Measurements from ENCODE around the gene FOSL1.

The FOSL1 gene

DNA sequence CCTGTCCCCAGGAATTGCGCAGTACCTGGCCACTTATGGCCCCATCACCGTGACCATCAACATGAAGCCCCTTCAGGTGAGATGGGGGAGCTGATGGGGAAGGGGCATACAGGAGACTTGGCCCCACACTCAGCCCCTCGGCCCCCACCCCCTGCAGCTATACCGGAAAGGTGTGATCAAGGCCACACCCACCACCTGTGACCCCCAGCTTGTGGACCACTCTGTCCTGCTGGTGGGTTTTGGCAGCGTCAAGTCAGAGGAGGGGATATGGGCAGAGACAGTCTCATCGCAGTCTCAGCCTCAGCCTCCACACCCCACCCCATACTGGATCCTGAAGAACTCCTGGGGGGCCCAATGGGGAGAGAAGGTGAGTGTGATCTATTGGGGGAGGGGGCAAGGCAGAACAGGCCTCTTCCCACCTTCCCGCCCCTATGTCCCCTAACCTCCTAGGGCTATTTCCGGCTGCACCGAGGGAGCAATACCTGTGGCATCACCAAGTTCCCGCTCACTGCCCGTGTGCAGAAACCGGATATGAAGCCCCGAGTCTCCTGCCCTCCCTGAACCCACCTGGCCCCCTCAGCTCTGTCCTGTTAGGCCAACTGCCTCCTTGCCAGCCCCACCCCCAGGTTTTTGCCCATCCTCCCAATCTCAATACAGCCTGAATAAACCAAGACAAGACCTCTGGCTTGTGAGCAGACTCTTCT, 17.0 kb downstream of the FOSL1 start:
- in situ Hi-C loops (cut with MboI; ENCODE audit: low sequenced_read_pairs), result no loop called here

DNA sequence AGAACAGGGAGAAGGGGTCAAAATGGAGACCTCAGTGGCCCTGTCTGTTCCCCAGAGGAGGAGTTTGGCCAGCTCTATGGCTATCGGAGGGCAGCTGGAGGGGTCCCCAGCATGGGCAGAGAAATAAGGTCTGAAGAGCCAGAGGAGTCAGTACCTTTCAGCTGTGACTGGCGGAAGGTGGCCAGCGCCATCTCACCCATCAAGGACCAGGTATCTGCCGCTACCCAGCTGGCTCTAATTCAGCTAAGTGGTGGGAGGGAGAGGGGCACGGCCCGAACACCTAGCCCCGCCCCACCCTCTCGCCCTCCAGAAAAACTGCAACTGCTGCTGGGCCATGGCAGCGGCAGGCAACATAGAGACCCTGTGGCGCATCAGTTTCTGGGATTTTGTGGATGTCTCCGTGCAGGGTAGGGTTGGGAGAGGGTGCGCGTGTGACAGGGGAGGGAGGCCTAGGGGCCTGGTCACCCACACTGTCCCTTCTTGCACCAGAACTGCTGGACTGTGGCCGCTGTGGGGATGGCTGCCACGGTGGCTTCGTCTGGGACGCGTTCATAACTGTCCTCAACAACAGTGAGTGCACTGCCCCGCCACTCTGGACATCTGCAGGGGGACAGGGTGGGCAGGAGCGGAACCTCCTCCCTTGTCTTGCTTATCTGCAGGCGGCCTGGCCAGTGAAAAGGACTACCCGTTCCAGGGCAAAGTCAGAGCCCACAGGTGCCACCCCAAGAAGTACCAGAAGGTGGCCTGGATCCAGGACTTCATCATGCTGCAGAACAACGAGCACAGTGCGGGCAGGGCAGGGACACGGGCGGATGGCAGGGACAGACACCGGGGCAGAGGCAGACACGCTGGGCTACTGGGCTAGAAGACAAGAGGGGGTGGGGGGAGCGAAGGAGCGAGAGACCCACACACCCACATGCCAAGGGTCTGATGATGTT, 17.8 kb downstream of the FOSL1 start:
- in situ Hi-C loops (cut with MboI; ENCODE audit: low sequenced_read_pairs), result no loop called here

DNA sequence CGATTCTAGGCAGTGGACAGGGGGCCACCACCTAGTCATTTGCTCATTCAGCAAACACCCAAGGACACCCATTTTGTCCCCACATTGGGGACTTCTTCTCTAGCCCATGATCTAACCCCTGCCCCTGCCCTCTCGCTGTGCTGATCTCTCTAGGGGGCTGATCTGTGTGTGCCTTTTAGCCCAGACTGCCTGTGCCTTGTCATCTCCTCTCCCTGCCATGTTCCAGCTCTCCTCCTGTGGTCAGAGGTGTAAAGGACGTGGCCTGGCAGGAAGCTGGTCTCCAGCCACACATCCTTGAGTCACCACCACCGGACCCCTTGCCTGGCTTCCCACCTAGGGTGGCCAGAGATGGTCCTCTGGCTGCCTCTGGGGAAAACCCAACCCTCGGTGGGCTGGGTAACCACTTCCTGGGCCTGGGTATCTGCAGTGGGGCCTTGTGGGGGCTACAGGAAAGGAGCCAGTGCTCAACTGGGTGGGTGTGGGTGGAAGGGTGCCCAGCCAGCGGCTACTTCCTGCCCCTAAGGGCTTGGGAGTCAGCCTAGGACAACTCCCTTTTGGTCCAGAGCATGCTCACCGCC, 19.3 kb downstream of the FOSL1 start:
- in situ Hi-C loops (cut with MboI; ENCODE audit: low sequenced_read_pairs), result no loop called here

DNA sequence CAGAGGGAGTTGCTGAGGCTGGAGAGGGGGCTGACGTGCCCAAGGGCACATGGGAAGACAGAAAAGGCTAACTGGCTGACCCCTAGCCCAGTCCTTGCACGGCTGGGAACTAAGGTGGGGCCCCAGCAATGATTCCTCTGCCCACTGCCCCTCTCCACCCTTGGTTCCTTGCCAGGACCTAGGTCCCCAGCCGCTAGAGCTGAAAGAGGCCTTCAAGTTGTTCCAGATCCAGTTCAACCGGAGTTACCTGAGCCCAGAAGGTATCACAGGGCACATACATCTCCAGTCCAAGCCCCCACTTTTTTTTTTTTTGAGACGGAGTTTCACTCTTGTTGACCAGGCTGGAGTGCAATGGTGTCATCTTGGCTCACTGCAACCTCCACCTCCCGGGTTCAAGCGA, 20.2 kb downstream of the FOSL1 start:
- in situ Hi-C loops (cut with MboI; ENCODE audit: low sequenced_read_pairs), result no loop called here

DNA sequence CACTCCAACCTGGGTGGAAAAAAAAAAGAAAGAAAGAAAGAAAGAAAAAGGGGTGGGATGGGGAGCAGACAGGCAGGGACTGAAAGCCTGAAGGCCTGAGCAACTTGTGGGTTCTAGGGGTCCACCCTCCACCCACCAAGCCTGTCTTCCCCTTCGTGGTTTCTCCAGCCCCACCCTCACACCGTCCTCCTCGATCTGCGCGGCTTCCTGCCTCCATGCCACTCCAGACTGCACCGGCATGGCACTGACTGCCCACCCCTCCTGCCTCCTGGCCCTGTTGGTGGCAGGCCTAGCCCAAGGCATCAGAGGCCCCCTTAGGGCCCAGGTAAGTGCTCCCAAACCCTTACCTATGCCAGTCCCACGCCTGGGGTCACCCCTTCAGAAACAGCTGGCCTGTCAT, 20.6 kb downstream of the FOSL1 start, which contains the start of gene CTSW:
Gene CTSW (plus strand): TSS at position 221 of the 400 bp plus-strand sequence. CDS start 18 bp downstream, at position 239.
- in situ Hi-C loops (cut with MboI; ENCODE audit: low sequenced_read_pairs), result no loop called here

DNA sequence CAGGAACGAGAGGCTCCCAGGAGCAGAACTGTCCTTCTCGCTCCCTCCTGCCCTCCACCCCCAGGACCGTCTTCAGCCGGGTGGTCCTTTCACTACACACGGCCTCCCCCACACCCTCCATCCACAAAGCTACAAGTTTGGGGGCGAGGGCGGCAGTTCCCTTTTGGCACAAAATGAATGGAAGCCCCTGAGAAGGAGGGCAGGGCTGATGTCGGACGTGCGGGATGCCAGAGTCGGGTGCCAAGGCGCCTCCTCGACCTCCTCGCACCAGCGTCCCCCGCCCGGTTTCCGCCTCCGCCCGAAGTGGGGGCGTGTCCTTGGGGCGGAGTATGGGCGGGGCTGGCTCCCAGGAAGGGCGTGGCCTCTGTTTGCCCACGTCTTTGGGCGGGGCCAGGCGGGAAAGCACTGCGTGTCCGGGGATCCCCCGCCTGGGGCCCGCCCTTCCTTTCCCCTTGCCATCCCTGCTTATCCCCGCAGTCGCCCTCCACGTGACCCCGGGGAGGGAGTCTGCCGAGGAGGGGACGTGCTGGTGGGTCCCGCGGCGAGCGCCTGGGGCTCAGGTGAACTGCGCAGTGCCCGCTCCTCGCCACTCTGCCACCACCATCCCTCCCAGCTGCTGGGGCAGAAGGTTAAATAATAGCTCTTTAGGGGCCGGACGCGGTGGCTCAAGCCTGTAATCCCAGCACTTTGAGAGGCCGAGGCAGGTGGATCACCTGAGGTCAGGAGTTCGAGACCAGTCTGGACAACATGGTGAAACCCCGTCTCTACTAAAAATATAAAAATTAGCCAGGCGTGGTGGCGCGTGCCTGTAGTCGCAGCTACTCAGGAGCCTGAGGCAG, 26.7 kb downstream of the FOSL1 start:
- in situ Hi-C loops (cut with MboI; ENCODE audit: low sequenced_read_pairs), result no loop called here

DNA sequence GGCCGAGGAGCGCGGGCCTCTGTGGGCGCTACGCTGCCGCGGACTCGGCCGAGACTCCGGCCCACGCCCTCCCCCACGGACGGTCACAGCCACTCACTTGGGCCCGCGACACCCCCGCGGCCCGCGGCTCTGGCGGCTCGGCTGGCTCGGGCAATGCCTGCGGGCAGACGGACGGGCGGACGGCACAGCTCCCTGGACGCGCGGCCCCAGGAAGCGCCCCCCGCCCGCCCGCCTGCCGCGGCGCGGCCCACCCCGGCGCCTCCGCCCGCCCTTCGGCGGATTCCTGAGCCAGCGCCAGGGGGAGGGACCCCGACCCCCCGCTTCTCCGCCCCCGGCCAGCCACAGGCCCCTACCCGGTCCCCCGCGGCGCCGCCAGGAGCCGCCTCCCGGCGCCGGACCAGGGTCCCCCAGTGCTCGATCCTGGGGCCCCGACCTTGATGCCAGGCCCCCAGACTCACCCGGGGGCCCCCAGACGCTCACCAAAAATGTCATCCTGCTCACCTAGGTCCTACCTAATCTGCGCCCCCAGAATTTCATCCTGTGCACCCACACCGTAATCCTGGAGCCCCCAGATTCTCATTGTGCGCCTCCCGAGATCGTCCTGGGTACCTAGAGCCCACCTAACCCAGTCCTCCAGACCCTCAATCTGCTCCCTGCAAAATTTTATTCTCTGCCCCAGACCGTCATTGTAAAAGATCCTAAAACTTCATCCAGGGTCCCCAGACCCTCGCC, 27.4 kb downstream of the FOSL1 start, which contains the start of gene EFEMP2:
Gene EFEMP2 (minus strand): TSS at position 215 of the 732 bp plus-strand sequence. CDS start 446 bp downstream, outside the sequence.
- in situ Hi-C loops (cut with MboI; ENCODE audit: low sequenced_read_pairs), result no loop called here

DNA sequence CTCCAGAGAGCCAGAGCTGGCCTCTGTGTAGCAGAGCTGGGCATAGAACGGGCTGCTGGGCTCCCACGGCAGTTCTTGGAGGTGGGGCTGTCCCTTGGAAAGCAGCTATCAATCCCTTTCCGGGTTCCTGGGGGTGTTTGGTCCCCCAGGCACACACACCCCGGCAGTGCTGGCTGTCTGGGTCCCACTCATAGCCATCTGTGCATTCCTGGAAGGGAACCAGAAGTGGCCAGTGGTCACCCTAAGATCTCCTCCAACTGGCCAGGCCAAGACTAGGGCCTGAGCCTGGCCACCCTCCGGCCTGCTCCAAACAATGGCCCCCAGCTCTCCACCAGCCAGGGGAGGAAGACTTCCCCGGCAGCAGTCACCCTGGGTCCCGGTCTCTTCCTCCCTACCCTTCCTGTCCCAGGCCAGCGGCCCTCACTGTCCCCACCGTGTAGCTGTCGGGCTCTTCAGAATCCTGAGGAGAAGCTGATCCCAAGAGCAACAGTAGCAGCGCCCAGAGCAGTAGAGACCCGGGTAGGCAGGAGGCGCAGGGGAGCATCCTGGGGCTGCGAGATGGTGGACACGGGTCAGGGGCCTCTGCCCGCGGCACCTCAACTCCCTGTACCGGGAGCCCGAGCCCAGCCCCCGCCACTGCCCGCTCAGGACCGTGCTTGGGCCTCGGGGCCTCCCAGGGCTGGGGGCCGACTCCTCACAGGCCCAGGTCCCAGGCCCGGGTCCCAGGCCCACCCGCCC, 28.2 kb downstream of the FOSL1 start:
- in situ Hi-C loops (cut with MboI; ENCODE audit: low sequenced_read_pairs), result no loop called here

DNA sequence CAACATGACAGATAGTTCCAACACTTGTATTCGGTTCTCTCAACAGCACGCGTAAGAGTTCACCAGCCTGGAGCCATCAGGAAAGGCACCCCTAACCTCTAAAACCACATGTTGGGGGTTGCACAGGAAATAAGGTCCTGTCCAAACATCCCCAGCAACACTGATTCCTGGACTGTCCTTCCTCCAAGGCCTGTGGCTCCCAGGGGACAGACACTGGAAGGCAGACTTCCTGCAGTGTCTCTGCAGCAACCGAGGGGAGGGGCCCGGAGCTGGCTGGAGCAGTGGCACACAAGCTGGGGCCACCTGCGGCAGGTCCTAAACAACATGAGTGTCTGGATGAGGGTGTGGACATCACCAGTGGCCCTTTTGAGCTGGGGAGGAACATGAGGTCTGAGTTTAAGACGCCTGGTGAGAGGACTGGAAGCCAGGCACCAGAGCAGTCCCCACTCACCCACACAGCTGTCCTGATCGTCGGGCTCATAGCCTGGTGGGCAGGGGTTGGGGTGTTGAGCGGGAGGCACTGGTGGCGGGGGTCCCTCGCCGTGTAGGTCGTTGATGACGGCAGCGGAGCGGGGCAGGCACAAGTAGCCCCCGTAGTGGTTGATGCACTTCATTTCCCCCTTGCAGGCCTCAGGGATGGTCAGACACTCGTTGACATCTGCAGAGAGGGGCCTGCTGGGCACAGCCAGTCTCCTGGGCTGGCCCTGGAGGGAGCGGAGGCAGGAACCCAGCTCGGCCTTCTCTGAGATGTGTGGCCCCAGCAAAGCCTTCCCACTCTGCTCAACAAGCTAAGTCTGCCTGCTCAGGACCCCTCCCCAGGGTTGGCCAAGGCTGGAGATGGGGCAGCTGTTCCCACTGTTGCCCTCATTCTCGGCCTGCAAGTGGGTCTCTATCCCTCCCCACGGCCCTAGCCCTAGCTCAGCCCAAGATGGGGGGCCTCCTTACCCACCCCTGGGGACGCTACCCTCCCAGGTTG, 29.2 kb downstream of the FOSL1 start:
- in situ Hi-C loops (cut with MboI; ENCODE audit: low sequenced_read_pairs), result no loop called here

DNA sequence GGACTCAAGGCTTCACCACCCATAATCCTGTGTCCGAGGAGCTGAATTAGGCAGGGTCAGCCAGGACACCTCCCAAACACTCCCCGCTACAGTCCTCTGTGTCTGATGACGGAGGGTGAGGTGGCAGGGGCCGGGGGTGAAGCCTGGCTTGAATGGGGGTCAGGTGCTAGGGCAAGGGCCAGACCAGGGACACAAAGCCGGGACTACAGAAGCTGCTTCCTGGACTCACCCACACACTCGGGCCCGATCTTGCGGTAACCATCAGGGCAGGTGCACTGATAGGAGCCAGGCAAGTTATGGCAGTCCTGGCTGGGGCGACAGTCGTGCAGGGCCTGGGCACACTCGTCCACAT, 29.9 kb downstream of the FOSL1 start:
- in situ Hi-C loops (cut with MboI; ENCODE audit: low sequenced_read_pairs), result no loop called here

DNA sequence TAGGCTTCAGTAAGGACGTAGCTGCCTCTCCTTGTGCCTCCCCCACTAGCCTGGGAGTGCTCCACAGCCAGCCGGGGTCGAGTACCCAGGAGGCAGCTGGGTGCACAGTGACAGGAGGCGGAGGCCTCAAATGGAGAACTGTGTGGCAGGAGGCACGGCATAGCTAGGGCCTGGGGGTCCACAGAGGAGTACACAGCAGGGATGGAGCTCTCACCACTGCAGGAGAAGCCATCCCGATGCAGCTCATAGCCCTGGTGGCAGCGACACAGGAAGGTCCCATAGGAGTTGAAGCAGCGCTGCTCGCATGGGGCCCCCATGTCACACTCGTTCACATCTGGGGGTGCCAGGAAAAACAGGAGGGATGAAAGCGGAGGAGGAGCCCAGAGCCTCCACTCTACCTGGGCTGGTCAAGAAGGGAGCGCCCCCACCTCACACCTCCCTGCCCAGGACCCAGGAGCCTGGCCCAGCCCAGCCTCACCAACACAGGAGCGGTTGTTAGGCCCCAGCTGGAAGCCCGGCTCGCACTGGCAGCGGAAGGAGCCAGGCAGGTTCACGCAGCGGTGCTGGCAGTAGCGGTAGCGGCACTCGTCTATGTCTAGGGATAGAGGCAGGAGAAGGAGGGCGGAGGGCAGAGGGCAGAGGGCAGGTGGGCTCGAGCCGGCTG, 30.4 kb downstream of the FOSL1 start:
- in situ Hi-C loops (cut with MboI; ENCODE audit: low sequenced_read_pairs), result no loop called here

DNA sequence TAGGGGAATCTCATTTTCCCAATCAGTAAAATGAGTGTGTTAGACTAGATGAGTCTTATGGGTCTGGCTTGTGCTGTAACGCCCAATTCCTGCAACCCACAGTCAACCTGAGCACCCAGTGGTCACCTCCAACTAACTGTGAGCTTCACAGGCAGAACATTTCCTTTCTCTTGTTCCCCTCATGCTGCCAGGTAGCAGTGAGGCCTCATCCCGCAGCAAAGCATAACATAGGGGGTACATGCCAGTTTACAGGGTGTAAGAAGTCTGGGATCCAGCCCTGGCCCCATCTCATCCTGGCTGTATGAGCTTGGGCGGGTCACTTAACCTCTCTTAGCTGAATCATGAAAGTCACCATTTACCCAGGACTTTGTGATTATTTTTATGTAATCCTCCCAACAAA, 31.3 kb downstream of the FOSL1 start:
- in situ Hi-C loops (cut with MboI; ENCODE audit: low sequenced_read_pairs), result no loop called here

DNA sequence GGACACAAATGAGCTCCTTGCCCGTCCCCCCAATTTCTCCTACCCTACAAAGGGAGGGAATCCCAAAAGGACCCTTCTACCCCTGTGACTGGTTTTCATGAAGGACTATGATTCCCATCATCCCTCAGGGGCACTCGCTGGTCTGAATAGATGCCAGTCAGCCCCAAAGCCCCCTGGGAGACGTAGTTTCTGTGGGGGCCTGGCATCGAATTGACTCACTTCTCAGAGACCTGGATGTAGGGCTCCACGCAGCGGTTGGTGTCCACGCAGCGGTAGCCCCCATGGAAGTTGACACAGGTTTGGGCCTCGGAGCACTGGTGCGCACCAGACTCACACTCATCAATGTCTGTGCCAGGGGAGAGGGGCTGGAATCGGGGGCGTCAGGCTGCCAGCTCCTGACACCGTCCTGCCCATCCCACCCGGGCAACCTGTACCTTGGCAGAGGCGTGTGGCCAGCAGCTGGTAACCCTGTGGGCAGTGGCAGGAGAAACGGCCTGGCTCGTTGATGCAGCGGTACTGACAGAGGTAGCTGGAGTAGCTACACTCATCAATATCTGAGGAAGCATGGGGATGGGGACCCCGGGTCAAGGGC, 32.0 kb downstream of the FOSL1 start:
- in situ Hi-C loops (cut with MboI; ENCODE audit: low sequenced_read_pairs), result no loop called here

DNA sequence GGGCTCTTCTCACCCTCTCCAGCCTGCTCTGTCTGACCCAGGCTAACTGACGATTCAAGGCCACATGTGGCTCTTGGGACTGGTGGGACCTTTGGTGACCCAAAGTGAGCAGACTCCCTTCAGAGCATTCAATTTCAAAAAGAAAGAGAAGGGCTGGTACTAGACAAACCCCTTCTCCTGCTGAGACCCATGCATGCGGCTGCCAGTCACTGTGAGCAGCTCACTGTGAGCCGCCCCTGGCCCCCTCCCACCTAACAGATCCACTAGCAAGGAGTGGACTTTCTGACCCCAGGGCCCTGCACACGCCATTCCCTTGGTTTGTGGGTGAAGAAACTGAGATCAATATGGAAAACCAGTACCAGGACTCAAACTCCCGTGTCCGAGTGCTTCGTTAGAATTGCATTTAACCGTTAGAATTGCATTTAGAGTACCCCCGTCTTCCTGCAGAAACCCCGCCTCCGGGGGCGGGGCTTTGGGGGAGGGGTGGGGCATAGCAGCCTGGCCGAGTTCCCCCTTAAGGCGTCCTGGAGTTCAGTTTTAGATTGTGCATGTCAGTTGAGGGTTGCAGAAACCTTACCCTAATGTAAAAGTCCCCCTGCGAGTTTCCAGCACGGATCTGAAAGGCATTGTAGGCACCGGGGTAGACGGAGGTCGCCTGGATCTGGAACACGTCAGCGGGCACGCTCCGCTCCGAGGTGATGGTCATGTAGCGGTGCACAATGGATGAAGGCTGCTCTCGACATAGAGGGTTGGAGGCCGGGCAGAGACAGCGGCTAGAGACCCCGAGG, 32.7 kb downstream of the FOSL1 start:
- in situ Hi-C loops (cut with MboI; ENCODE audit: low sequenced_read_pairs), result no loop called here

DNA sequence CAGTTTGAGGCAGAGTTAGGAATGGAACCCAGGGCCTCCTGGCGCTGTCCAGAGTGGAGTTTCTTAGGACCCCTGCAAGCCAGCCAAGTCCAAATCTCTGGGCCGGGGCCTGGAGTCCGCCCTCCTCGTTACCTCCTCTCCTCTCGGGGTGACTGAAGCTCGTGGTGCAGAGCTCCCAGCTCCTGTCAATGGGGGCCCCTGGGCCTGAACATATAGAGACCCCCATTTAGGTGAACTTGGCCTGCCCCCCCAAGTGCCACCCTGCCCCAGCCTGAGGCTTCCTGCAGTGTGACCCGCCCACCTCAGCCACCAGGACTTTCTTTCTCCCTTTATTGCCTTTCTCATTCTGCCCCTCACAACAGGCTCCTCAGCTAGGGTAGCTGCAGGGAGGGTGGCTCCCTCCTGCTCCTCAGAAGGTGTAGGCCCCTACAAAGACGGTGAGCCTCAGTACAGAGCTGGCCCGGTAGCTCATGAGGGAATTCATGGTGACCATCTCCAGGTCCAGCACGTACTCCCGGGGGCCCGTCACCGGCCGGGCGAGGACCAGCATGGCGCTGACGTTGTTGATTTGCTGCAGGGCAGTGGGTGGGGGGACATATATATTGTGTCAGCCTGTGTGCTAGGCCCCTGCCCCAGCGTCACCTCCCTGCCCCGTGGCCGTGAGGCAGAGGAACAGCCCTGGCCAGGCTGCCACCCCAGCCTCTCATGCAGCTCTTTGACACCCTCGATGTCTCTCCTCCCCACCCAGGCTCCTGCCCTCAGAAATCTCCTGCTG, 33.5 kb downstream of the FOSL1 start:
- in situ Hi-C loops (cut with MboI; ENCODE audit: low sequenced_read_pairs), result no loop called here

All from HL-60/S4 (cell line).